Rectal smooth muscle tissue (tissue), 1 donor: ENCODE data around the gene MYLK4.

Source experiments
- H3K27ac ChIP-seq: one replicate; pipeline ENCODE4 v1.7.0; 2013; ENCODE audit warnings: low read depth, low read length, inconsistent platforms
- H3K27me3 ChIP-seq: one replicate; pipeline ENCODE4 v1.7.0; 2013; ENCODE audit warnings: low read length; ENCODE audit not compliant: control insufficient read depth, insufficient read depth
- H3K36me3 ChIP-seq: one replicate; pipeline ENCODE4 v1.7.0; 2013; ENCODE audit warnings: low read length; ENCODE audit not compliant: control insufficient read depth, insufficient read depth
- H3K4me1 ChIP-seq: one replicate; pipeline ENCODE4 v1.7.0; 2013; ENCODE audit warnings: low read length; ENCODE audit not compliant: control insufficient read depth, insufficient read depth
- H3K4me3 ChIP-seq: one replicate; pipeline ENCODE4 v1.7.0; 2013; ENCODE audit warnings: low read length
- H3K9ac ChIP-seq: one replicate; pipeline ENCODE4 v1.7.0; 2013; ENCODE audit warnings: low read length

MYLK4 gene

DNA sequence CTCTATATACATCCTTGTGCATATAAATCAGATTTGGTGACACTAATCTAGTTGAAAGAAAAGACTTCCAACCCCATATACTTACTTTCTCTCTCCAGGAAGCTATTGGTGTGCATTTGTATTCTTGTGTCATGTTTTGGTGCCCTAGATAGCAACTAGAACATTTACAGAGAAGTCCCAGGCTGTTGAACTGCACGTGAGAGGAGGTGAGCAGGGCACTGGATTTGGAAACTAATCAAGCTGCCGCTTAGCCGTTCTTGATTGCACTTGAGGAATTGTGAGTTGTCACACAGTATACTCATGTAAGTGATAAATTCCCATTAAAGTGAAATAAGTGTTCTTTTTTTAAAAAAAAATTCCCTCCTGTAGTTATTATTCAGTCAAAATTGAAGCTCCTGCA lies 22.1 kb upstream of the MYLK4 start:
- H3K4me3 ChIP-seq = no peak overlapping the region
- H3K27me3 ChIP-seq = no peaks in the 10 kb centered on the region
- H3K36me3 ChIP-seq = peaks cover 7% of the 10 kb centered on the region
- no peak overlapping the region for H3K9ac ChIP-seq
- no peak overlapping the region for H3K27ac ChIP-seq
- H3K4me1 ChIP-seq = peaks cover 2% of the 10 kb centered on the region

DNA sequence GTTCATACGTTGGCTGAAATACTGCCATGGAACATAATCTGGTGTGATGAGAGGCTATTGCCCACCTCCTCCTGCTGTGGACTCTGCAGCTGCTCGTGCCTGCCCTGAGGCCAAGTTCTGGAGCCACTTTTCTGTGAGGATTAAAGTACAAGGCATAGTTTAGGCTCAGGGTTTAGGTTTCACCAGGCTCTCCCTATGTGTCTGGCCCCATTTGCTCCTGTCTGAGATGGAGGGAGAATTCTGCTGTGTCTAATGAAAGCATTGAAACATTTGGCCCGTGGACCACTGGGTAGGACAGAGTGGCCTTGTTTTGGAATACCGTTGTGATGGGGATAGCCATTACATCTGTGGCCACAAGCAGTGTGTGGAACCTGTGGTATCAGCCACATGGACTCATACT lies 20.4 kb upstream of the MYLK4 start:
- H3K4me1 ChIP-seq = peaks cover 13% of the 10 kb centered on the region
- H3K27ac ChIP-seq = no peak overlapping the region

DNA sequence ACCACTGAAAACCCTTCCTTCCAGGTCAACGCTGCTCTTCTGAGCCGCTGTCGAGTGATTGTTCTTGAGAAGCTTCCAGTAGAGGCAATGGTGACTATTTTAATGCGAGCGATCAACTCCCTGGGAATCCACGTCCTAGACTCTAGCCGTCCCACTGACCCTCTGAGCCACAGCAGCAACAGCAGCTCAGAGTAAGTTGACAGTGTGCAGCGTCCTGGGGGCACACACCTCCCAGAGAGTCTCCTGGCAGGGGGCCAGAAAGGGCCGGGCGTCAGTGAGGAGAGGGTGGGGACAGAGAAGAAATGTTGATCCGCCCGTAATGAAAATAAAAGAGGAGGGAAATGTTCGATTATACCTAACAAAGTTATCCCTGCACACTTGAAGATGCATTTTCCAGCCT lies 19.4 kb upstream of the MYLK4 start:
- H3K4me3 ChIP-seq = no peak overlapping the region
- peaks cover 13% of the 10 kb centered on the region for H3K4me1 ChIP-seq
- no peaks in the 10 kb centered on the region for H3K27me3 ChIP-seq
- no peak overlapping the region for H3K27ac ChIP-seq
- H3K9ac ChIP-seq = no peak overlapping the region
- peaks cover 7% of the 10 kb centered on the region for H3K36me3 ChIP-seq

More for the DNA sequence above, 20.4 kb upstream of the MYLK4 start:
- H3K36me3 ChIP-seq = peaks cover 7% of the 10 kb centered on the region
- no peak overlapping the region for H3K9ac ChIP-seq
- no peaks in the 10 kb centered on the region for H3K27me3 ChIP-seq
- no peak overlapping the region for H3K4me3 ChIP-seq

DNA sequence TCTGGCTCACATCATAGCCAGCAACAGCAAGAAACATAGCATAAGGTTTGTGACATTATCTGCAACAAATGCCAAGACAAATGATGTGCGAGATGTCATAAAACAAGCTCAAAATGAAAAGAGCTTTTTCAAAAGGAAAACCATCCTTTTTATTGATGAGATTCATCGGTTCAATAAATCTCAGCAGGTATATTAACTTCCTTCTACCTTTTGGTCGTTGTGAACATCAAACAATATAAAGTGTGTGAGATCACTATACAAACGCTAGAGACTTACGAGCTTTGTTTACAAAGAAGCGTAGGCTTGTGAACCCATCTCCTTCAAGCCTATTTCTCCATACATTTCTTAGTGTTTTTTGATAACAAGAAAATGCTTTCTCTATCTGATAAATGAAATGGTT lies 18.0 kb upstream of the MYLK4 start:
- Histone ChIP-seq H3K4me3 (no peak overlapping the region), H3K27me3 (no peaks in the 10 kb centered on the region), H3K36me3 (peaks cover 3% of the 10 kb centered on the region), H3K9ac (no peak overlapping the region), H3K4me1 (peaks cover 13% of the 10 kb centered on the region), H3K27ac (no peak overlapping the region)

DNA sequence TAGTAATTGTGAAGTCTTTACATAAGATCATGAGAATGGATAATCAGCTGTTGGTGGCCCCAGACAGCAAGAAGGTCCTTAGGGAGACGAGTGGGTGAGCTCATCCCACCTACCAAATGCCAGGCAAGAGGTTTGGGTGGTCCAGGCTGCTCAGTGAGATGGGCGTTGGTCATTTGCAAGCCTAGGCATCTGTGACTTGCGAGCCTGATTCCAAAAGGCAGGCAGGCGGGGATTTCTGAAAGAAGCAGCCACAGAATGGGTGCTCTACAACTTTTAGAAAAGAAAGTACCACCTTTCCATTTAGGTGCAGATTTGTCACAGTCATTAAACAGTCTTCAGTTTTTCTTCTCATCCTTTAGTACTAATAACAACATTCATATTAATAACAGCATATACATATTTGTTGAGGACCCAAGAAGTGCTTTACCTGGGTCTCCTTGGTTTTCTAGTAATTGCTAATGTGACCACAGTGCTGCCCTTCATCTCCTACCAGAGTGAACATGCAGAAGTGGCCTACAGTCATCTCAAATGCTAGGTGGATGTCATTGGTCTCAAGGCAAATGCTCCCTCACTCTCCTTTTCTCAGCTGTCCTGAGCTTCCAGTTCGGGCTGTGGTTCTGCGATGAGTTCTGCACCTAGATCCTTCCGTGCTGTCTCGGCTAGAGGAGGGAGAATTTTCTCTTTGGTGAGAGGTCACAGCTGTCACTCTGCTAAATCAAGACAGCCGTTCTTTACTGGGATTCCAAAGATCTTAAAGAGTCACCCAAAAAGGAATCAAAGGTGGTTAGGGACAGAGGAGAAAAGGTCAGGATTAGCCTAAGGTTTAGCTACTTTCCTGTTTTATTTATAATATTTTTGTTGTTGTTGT lies 17.2 kb upstream of the MYLK4 start:
- H3K4me3 ChIP-seq = peak overlapping the region; percentile 82
- H3K9ac ChIP-seq = no peak overlapping the region
- H3K27me3 ChIP-seq = no peaks in the 10 kb centered on the region
- H3K4me1 ChIP-seq = peaks cover 13% of the 10 kb centered on the region
- H3K36me3 ChIP-seq = peaks cover 3% of the 10 kb centered on the region
- H3K27ac ChIP-seq = no peak overlapping the region

DNA sequence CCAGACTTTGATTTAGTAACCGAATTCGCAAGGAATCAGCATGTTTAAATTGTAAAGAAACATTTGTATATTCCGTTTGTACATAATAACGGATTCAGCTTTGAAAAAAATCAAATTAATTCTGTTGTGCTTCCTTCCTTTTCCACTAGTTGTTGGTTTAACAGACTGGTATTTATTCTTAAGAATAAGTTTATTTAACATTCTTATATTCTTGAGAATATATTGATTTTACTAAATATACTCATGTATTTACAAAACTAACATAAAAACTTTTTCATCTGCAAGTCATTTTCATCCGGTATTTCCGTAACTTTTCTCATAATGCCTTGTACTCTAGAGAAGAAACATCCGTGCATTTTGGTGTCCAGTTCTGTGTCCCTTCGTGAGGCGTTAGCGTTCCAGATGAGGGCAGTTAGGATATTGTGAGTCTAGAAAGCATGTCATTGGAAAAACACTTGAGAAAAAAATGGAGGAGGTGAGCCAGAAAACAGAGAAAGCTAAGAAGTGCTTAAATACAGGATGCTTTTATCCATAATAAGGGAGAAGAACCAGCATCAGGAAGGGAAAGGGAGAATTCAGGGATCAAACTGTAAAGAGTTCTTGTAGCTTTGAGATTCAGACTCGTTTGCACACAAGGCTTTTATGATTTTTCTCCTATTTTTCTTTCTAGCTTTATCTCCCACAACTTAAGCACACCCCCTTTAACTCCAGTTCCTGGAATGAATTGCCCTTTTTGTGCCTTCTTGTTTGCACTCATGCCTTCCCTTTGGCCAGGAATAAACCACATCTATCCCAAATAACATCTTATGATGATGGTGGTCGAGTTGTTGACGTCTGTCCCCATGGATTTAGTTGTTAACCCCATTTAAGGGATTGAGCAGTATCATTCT lies 16.3 kb upstream of the MYLK4 start:
- Histone ChIP-seq H3K36me3 (peaks cover 3% of the 10 kb centered on the region), H3K27me3 (no peaks in the 10 kb centered on the region), H3K4me1 (peaks cover 13% of the 10 kb centered on the region), H3K9ac (no peak overlapping the region), H3K4me3 (peak overlapping the region; percentile 82), H3K27ac (peak overlapping the region; percentile 85)

DNA sequence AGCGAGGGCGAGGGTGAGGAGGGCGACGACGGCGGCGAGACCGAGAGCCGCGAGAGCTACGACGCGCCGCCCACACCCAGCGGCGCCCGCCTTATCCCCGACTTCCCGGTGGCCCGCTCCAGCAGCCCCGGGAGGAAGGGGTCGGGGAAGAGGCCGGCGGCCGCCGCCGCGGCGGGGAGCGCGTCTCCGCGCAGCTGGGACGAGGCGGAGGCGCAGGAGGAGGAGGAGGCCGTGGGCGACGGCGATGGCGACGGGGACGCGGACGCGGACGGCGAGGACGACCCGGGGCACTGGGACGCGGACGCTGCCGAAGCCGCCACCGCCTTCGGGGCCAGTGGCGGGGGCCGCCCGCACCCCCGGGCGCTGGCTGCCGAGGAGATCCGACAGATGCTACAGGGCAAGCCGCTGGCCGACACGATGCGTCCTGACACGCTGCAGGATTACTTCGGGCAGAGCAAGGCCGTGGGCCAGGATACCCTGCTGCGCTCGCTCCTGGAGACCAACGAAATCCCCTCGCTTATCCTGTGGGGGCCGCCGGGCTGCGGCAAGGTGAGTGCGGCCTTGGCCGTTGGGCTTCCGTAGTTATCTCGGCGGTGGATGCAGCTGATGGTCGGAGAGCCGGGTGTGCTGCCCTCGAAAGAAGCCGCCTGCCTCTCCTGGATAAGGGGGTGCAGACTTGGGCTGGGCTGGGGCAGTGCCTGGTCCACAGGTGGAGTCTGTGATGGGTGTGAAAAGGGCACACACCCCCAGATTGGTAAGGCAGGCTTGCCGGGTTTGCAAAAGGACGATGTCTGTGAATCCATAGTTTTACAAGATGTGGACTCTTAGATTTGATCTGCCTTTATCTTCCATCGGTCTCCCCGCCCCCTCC lies 15.4 kb upstream of the MYLK4 start:
- peak overlapping the region; percentile 64 for H3K9ac ChIP-seq
- H3K4me1 ChIP-seq = peaks cover 13% of the 10 kb centered on the region
- peak overlapping the region; percentile 85 for H3K27ac ChIP-seq
- no peaks in the 10 kb centered on the region for H3K27me3 ChIP-seq
- H3K4me3 ChIP-seq = peak overlapping the region; percentile 82
- H3K36me3 ChIP-seq = peaks cover 2% of the 10 kb centered on the region

DNA sequence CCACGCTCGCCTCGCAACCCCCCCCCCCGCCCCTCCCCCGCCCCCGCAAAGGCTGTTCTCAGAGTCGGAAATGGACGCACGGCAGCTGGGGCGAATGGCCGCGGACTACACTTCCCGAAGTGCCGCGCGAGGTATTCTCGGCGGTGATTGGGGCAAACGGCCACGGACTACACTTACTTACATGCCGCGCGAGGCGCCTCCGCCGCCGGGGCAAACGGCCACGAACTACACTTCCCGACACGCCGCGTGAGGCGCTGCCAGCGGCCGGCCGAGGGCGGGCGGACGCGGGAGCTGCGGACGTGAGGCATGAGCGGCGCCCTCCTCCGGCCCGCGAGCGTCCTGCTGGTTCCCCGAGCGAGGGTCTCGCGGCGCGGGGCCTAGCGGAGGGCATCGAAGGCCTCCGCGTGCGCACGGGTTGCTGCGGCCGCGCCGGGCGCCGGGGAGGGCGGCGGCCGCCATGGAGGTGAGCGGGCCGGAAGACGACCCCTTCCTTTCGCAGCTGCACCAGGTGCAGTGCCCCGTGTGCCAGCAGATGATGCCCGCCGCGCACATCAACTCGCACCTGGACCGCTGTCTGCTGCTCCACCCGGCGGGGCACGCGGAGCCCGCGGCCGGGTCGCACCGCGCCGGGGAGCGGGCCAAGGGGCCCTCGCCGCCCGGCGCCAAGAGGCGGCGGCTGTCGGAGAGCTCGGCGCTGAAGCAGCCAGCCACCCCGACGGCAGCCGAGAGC lies 14.6 kb upstream of the MYLK4 start, which contains the start of gene WRNIP1:
TSS of gene WRNIP1 (plus strand) at position 228 of the 730 bp plus-strand sequence. CDS start at position 458, 230 bp downstream.
- peaks cover 13% of the 10 kb centered on the region for H3K4me1 ChIP-seq
- H3K36me3 ChIP-seq = no peaks in the 10 kb centered on the region
- no peaks in the 10 kb centered on the region for H3K27me3 ChIP-seq
- H3K4me3 ChIP-seq = peak within 1 kb of the TSS; percentile 82
- peak within 1 kb of the TSS; percentile 92 for H3K27ac ChIP-seq
- peak within 1 kb of the TSS; percentile 64 for H3K9ac ChIP-seq

DNA sequence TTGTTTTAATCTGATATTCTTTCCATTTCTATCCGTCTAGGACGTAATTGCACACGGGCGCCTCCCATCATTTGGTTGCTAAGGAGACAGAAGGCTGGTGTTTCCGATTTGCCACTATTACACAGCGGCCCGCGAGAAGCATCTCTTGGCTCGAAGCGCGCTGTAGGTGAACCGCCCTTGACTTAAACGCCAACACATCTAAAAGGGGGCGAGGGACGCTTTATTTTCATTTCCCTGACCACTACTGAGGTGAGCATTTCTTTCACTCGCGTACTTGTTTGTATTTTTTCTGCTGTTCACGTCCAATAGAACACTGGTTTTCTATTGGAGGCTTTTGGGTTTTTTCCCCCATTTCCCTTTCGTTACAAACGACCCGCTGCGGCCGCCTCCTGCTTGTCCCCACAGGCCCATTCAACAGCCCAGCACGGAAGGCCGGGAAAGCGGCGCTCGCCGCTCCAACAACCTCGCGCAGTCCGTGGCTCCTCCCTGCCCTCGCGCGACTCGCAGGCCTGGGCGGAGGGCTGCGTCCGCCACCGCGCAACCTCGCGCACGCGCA lies 14.0 kb upstream of the MYLK4 start:
- peaks cover 13% of the 10 kb centered on the region for H3K4me1 ChIP-seq
- no peaks in the 10 kb centered on the region for H3K27me3 ChIP-seq
- H3K4me3 ChIP-seq = peak overlapping the region; percentile 80
- H3K9ac ChIP-seq = peak overlapping the region; percentile 58
- no peaks in the 10 kb centered on the region for H3K36me3 ChIP-seq
- peak overlapping the region; percentile 92 for H3K27ac ChIP-seq

DNA sequence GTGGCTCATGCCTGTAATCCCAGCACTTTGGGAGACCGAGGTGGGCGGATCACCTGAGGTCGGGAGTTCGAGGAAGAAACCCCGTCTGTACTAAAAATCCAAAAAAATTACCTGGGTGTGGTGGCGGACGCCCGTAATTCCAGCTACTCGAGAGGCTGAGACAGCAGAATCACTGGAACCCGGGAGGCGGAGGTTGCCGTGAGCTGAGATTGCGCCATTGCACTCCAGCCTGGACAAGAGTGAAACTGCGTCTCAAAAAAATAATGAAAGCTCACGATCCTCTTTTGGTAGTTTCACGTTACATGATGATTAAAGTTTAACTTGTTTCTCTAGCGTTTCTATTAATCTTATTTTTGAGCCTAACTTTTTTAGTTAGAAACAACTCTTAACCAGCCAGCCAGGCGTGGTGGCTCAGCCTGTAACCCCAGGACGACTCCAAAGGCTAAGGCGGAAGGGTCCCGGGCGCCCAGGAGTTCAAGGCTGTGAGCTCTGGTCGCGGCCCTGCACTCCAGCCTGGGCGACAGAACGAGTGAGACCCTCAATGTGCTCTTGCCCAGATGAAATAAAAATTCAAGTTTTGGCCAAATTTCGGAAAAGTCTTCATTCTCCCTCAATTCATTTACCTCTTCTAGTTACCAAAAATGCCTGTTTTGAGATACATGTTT lies 13.3 kb upstream of the MYLK4 start:
- no peaks in the 10 kb centered on the region for H3K36me3 ChIP-seq
- H3K9ac ChIP-seq = peak overlapping the region; percentile 58
- H3K27me3 ChIP-seq = no peaks in the 10 kb centered on the region
- H3K4me3 ChIP-seq = peak overlapping the region; percentile 80
- H3K27ac ChIP-seq = peak overlapping the region; percentile 92
- peaks cover 13% of the 10 kb centered on the region for H3K4me1 ChIP-seq
